GM12801 (cell line): ENCODE measurements around the gene NFIB.

Experiments used
- TF ChIP-seq, protein P1 (sequence below): IDR thresholded peaks from one replicate; pipeline ENCODE4 v1.5.1; 2011; ENCODE audit warnings: control low read depth; ENCODE audit not compliant: insufficient read length; ENCODE audit errors: extremely low read depth

The NFIB gene

DNA sequence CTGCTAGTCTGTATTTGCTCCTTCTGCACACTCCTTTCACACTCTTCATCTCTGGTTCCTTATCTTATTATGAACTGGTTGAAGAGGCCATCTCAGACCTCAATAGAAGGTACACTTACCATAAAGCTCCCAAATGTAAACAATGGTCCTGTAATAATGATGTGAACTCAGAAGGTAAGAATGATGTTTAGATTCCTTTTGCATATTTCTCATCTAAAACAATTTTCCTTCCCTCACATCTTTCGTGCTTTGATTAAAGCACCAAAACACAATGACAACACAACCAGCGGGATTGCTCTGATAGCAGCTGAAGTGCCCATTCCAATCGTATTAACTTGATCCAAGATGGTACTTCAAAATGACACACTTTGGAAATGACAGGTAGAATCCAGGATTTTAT lies 34.3 kb downstream of the NFIB start:
- TF ChIP-seq, protein P1, sequence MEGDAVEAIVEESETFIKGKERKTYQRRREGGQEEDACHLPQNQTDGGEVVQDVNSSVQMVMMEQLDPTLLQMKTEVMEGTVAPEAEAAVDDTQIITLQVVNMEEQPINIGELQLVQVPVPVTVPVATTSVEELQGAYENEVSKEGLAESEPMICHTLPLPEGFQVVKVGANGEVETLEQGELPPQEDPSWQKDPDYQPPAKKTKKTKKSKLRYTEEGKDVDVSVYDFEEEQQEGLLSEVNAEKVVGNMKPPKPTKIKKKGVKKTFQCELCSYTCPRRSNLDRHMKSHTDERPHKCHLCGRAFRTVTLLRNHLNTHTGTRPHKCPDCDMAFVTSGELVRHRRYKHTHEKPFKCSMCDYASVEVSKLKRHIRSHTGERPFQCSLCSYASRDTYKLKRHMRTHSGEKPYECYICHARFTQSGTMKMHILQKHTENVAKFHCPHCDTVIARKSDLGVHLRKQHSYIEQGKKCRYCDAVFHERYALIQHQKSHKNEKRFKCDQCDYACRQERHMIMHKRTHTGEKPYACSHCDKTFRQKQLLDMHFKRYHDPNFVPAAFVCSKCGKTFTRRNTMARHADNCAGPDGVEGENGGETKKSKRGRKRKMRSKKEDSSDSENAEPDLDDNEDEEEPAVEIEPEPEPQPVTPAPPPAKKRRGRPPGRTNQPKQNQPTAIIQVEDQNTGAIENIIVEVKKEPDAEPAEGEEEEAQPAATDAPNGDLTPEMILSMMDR: no peak

- TF ChIP-seq, protein P1: no peak
Measured at GRCh38 chr9:14278291-14278721, 35.6 kb downstream of the NFIB start.

- TF ChIP-seq, protein P1: no peak
Measured at GRCh38 chr9:14277761-14278160, 36.2 kb downstream of the NFIB start.

- TF ChIP-seq, protein P1: no peak
Measured at GRCh38 chr9:14277244-14277643, 36.7 kb downstream of the NFIB start.

DNA sequence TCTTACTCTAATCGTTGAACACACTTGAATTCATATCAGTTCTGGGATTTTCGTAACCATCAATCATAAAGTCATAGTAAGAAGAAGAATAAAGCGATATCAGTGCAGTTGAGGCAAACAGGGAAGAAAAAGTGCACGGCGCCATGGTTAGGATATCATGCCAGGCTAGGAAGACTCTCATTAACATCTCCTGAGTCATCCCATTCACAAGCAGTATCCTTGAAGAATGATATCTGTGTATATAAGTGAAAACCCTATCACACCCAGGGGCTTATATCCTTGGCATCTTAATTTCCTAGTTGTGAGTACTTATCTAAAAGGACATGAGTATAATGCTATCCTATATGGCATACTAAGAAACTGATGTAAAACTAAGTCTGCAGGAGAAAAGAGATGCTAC lies 38.6 kb downstream of the NFIB start:
- TF ChIP-seq, protein P1: no peak

- TF ChIP-seq, protein P1: no peak
Measured at GRCh38 chr9:14273696-14274121, 40.2 kb downstream of the NFIB start.

- TF ChIP-seq, protein P1: no peak
Measured at GRCh38 chr9:14272927-14273528, 40.9 kb downstream of the NFIB start.
